HG03025 (cell line): ENCODE data around the gene MVB12B.

Source experiments
- ATAC-seq: cut with Tn5 transposase; IDR thresholded peaks from one replicate; pipeline ENCODE4 v1.9.1; 2021; ENCODE audit warnings: mild to moderate bottlenecking, moderate library complexity; ENCODE audit not compliant: unreplicated experiment, low FRiP score

The MVB12B gene

DNA sequence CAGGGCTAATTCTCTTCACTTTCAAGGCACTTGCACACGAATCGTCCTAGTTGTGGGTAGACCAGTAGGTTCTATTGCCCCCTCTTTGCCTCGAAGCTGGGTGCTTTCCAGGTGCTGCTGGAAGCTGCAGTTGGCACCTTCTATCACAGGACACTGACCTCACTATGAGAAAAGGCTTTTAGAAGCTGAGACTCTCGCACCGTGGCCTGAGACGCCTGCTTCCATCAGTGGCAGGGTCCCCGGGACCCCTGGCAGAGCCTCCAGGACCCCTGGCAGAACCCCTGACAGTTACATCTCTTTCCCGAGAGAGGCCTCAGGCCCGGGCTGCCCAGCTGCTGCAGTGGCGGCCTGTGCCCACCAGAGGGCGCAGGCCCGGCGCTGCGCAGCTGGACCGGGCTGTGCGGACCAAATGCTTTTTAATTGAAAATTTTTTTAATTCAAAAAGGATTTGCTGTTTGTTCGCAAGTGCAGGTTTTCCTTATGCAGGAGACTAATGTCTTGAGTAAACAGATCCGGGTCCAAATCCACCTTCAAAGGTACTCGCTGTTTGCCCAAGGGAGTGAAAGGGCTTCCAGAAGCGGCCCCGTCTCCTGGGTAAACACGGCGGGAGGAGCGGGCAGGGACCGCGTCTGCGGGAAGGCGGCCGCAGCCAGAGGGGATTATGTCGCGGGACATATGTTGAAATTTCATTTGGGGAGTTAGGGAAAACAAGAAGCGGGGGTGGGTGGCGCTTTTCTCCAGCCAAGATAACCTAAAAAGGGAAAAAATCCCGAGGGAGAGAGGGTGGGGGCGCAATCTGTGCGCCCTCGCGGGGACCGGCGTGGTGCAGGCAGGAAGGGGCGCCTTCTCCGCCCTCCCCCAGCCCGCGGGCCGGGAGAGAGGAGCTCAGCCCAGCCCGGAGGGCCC is 172.6 kb downstream of the MVB12B start:
- ATAC-seq: no peak

DNA sequence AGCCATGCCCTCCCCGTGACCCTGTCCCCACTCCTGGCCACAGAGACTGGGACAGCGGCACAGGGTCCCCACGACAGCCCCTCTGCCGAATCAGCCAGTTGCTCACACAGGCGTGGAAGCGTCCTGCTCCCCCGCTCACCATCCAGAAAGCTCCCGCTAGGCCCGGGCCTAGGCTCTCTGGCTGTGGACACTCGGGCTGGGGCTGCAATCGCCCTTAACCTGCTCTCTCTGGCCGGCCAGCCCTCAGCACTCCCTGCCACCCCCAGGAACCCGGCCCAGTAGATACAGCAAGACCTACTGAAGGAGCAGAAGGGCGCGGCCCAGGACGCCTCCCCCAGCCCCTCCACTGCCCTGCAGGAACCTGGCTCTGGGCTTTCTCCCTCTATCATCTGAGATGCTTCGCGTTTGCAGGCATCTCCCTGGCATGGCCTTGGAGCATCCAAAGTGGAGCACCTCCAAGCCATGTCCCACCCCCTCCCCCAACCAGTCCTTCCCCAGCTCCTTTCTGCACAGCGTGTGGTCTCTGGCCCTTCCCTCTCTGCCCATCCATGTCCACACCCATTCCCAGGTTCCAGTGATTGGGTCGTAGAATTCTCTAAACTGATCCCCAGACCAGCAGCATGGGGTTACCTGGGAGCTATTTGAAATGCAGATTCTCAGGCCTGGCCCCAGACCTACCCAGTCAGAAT is 173.4 kb downstream of the MVB12B start:
- ATAC-seq: no peak

DNA sequence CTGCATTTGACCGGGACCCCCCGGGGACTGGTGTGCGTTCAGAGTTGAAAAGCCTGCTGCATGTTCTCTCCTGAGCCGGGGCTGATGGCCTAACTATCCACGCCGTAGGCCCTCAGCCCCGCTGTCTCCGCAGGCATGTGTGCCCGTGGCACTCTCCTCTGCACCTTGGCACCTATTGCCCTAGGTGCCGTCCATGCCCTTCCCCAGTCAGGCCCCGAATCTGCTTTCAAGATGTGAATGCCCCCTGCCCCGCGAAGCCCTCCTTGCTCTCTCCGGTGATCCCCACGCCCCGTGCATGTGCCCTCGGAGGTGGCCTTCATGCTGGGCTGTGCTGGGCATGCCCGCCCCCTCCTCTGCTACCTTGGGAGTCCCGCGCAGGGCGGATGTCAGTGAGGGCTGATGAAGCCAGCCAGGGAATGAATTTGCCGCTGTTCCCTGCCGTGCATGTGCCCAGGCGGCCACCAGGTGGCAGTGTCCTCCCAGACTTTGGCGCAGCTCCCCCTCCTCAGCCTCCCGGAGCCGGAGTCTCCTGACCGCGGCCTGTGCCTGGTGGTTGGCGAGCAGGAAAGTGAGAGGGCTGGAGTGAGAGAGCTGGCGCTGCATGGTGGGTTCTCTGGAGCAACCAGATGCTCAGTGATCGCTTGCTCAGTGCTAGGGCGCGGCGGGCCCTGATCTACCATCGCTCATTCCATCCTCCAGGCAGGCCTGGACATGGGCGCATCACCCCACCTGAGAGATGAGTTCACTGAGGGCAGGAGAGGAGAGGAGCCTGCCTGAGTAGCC is 174.2 kb downstream of the MVB12B start:
- ATAC-seq: no peak

DNA sequence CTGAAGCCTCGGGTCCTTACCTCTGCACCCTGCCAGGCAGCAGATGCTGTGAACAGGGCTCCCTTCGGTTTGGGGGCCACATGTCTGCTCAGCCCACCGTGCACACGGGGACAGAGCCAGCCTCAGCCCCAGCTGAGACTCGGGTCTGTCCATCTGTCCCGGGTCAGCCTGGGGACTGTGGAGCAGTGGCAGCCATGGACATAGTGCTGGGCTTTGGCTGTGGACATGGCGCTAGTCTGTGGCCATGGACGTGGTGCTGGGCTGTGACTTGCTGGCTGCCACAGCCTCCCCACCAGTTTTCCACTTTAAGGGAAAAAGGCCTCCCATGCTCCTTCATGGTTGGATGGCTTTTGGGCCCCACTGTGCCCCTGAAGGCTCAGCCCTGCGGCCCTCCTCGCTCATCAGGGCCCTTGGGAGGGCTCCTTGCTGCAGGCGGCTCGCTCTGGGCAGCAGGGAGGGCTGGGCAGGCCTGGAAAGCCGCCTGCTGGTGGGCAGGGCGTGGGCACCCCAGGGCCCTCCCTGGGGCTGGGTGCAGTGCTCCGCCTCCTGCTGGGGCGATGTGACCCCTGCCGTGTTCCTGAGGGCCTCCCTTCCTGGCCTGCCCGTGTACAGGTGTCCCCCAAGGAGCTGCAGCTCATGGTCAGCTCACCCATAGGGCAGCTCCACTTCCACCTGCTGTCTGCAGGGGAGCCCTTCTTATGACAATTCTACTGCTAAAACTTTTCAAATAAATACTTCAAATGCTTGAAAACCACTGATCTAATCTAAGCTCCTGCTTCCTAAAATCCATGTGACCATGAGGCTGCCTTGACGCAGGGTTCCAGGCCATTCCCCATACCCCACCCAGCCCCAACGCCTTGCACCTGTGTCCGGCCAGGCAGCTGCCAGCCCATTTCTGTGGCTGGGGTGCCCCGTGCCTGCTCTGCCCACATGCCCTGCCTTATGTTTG is 175.0 kb downstream of the MVB12B start:
- no peak for ATAC-seq

DNA sequence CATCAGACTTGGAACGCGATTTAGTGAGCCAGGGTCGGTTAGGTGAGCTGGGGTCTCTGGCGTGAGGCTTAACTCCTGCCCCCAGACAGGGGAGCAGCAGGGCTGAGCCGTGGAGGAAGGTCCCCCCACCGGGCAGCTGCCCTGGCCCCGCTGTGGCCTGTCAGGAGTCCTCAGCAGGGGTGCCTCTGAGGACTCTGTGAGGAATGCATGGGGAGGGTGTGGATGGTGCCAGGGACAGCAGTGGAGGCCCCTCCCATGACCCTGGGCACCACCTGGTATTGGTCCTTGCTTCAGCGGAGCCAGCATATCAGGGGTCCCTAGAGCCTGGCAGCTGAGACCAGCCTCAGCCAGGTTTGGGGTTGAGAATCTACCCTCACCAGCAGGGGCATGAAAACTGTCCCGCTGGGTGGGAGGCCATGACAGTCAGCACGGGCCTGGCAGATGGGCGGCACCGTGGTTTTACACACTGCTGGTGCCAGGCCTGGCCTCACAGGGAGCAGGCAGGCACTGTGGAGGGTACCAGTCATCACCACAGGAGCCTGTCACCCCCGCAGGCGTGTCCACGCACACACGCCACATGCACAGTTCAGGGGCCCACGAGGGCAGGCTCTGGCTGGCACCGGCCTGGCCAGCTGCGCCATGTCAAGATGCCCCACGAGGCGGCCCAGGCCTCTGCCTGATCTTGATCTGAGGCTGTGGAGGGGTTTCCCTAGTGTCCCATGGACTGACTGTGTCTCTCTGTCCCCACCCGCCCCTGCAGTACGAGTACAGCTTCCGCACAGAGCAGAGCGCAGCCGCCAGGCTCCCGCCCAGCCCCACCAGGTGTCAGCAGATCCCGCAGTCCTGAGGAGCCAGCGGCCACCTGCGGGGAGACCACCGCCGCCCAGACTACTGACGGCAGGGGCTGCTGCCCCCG is 176.0 kb downstream of the MVB12B start:
- ATAC-seq: no peak

DNA sequence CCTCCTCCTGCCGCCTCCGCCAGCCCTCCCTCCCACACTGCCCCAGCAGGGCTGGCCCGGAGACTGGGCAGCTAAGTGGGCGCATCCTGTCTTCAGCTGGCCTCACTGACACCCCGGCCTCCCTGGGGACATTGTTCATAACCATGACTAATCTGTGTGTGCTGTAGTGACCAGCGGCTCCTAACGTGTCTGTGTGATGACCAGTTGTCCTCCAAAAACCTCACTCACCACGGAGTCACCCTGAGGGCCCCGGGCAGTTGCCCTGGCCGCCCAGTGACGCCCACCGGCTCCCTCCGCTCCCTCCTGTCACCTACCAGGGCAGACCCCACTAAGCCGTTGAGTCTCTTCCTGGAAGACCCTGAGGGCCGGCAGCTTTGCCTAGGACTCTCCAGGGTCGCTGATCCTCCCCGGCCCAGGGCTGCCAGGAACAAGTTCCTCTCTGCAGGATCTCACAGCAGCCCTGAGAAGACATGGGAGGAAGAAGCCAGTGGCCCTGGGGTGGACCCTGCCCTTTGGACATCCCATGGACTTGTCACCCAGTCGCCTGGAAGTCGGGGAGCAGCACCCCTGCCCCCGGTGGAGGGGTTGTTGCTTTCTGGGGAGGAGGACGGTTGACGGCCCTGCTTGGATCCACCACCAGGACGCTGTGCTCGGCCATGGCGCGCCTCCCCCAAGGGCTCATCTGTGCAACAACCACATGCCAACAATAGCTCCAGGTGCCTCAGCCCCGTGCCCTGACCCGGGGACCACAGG is 176.9 kb downstream of the MVB12B start:
- ATAC-seq: no peak

DNA sequence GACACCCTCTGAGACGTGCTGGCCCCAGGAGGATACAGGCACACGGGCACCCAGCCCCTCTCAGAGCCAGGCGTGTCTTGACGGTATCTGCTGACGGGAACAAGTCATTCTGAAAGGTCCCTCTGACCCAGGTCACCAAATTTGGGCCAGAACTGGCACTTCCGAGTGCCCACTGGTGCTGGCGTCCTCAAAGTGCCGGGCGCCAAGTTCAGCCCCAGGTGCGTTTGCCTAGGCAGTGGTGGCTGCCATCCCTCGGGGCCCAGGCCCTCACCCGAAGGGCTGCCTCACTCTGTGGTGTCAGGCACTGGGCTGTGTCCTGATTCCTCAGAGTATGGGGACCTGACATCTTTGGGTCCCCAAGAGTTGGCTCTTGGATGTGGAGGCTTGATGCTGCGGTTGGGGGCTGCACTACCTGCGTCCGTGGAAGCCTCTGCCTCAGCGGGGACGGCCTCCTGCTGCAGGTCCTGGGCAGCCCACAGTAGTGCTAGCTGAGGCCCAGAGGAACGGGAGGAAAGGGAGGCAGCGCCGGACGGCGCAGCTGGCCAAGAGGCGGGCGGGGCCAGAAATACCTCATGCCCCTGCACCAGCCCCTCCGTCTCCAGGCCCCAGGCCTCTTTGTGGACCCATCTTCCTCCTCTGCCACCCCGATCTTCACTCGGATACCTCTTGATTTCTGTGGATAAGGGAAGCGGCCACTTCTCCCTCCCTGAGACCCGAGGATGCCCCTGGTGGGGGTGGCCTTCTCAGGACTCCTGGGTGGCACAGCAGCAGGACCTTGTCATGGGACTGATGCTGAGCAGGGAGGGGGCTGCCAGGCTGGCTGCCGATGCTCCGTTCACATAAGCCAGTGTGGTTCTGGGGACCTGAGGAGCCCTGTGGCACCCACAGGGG is 177.7 kb downstream of the MVB12B start:
- ATAC-seq: no peak

DNA sequence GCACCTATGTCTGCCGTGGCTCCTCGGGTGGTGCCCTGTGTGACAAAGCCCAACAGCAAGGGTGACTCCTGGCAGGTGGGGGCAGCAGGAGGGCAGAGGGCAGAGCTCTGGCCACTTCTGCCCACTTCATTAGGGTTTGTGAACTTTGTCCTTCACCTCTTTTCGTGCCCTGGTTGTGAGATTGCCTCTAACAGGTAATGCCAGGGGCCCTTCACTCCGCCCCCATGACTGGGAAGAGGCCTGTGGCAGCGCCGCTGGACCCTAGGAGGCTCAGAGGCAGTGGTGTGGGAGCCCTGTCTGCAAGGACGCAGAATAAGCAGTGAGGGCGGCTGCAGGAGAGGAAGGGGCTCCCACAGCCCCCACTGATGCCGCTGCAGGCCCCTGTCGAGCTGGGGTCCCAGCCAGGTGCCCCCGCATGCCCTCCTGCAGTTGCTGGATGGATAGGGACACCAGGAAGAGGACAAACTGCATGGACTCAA is 178.4 kb downstream of the MVB12B start:
- no peak for ATAC-seq

DNA sequence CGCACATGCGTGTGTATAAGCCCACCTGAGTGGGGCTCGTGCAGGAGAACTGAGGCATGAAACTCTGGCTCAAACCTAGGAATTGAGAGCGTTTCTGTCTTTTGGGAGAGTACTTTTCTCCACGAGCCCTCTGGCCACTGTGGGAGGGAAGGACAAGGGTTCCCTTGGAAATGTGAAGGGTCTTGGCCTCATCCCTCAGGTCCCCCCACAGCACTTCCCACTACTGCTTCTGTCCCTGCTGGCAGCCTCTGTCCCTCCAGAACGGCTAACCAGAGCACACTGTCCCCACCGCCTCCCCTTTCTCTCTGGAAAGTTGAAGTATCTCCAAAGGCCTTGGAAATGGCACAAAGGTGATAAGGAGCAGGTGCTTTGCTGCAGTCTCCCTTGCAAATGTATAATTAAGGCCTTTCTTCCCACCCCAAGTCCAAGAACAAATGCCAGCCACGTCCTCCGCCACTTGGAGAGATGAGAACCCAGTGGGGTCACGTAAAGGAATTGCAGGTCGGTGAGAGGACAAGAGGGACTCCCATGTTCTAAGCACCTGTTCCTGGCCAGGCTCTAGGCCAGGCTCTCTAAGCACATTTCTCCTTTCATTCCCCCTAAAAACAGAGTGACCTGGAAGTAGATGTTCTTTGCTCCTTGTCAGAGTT is 179.2 kb downstream of the MVB12B start:
- no peak for ATAC-seq

DNA sequence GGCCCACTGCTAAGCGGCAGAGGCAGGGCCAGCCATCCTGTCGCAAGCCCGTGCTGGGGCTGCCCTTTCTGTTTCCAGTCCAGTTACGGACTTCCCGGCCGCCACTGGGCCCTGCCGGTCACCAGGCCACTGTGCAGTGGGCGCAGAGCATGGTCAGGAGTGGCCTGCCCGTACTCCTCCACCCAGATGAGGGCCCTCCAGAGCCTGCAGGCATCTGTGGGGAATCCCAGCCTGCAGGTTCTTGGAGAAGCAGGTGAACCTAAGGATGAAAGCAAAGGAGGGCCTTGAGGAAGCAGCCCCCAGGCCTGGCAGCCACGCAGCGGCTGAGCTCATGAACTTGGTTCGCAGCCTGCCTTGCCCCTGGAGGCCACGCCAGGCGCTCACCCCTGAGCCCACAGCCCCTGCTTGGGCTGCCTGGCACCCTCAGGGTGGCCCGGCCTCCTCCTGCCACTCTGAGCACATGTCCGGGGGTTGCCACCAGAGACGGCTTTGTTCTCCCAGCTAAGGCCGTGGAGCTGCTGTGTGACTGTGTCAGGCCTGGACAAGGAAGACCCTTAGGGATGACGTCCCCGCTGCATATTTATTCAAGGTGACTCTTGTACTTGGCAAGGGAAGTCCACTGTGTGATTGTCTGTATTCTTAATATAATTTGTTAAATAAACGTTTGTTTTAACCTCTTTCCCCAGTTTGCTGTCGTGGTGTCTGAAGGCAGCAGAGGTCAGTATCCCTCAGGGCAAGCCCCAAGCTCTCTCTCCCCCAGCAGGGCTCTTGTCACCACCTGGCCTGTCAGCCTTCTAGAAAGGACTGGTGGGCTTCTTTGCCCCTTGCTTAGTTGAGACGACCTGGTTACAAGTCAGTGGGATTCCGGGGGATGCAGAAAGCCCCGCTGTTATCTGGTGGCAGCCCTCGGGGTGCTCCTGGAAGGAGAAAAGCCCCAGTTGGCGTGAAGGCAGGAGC is 180.0 kb downstream of the MVB12B start:
- no peak for ATAC-seq

DNA sequence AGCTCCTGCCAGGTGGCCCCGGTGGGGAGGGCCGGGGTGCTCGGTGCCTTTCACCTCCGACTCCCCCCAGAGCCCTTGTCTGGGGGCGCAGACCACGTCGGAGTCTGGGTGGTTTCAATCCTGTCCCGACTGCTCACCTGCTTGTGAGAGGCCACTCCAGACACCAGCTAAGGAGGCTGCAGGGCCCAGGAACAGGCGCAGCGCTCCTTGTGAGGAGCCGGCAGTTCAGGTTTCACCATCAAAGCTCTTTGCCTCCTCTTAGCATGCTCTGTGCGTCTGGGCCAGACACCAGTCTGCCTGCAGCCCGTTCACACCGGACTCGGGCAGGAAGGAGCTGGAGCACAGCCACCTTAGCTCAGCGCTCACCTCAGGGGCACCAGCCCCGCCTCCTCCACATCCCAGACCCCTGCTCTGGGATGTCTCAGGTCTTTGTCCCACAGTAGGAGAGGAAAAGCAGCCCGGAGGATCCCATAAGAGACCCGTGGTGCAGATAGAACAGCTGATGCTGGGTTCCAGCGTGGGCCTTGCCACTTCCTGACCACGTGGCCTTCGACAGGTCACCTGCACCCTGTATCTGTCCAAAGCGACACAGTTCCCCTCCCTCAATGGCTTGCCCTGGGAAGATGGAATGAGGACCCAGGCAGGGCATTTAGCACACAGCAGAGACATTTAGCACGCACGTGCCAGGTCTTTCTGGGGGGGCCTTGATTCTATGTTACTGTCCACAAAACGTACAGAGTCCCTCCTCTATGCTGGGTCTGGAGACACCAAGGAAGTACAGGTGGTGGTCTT is 180.9 kb downstream of the MVB12B start:
- no peak for ATAC-seq

DNA sequence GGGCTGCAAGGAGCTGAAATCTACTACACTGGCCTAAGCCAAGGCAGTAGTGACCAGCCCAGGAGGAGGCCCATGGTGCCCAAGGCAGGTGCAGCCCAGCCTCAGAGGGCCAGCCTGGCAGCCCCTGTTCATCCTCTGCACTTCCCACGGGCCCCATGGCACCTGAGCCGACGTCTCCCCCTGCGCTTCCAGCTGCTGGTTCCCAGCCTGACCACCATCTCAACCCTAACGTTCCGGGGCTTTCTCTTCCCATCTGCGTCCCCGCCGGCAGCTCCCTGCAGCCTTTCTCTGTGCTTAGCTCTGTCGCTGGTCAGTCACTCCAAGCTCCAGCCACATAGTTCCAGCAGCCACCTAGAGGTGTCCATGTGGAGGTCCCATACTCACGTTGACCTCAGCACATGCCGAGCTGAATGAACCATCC is 181.6 kb downstream of the MVB12B start:
- ATAC-seq: no peak

DNA sequence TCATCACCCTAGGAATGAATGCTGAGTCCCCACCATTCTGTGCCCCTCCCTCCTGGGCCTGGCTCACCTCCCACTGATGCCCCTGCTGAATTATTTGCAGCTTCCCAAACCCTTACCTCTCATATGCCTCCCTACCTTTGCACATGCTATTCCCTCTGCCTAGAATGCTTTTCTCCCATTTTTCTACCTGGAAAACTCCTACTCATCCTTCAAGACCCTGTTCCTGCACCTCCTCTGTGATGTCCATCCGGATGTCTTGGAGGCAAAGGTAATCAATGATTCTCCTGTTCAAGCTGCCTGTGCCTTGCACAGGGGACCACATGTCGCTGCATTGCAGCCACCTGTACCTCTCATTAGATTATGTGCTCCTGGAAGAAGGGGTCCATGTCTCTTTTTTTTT is 182.3 kb downstream of the MVB12B start:
- ATAC-seq: no peak

DNA sequence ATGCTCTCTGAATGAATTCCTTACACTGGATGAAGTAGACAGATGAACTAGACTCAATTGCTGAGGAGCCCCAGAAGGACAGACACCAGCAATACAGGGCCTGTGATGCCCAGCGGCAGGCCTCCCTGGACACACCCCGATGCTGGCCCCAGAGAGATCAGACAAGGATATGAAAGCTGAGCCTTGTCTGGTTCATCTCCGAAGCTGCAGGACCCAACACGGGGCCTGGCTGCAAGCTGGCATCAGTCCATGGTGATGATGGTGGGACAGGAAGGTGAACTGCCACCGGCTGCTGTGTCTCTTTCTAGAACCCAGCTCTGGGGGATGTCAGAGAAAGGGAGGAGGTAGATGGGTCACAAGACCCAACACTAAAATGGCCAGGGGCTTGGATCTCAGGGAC is 183.1 kb downstream of the MVB12B start:
- no peak for ATAC-seq

DNA sequence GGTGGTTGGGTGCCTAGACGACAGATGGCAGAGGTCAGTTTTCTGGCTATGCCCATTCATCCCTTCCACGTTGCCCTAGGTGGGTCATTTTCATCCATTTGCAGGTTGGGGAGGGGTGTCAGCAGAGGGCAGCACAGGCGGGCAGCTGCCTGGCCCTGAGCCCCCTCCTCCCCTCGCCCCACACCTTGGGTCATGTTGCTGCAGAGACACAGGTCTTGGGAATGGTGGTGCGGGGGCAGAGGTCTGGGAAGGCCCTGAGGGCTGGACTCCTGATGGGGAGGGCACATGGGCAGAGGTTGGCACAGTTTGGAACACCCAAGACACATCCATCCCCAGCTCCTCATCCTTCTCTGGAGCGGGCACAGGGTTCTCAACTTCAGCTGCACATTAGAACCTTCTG is 183.9 kb downstream of the MVB12B start:
- no peak for ATAC-seq
